GM12891 (cell line): ENCODE data around the gene COQ4.

Source experiments
- POLR2A ChIP-seq: IDR thresholded peaks from 2 replicates; pipeline ENCODE4 v1.6.1; 2011; ENCODE audit warnings: low read depth, low read length, control low read depth
- POLR2AphosphoS5 ChIP-seq: IDR thresholded peaks from 2 replicates; pipeline ENCODE4 v1.6.1; 2011; ENCODE audit warnings: low read depth, low read length, control low read depth
- SPI1 ChIP-seq: IDR thresholded peaks from 2 replicates; pipeline ENCODE4 v1.6.1; 2011; ENCODE audit warnings: low read depth, low read length, control low read depth
- TAF1 ChIP-seq: IDR thresholded peaks from 2 replicates; pipeline ENCODE4 v1.6.1; 2011; ENCODE audit warnings: low read depth, low read length, control low read depth

DNA sequence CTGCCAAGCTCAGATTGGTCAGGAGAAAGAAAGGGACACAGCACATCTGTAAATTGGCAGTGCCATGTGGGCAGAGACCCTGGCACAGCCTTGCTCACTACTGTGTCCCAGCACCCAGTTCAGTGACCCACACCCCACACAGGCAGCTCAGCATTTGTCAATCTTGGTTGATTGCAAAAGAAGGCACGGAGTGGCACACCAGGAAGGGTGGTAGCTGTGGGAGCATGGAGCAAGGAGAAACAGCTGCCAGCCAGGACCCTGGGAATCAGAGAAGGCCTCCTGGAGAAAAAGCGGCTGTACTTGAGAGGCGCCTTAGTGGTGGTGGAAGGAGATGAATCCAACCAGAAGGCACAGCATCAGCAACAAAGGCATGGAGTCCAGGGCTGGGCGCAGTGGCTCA is 21.2 kb downstream of the COQ4 start:
- no peak for TF ChIP-seq POLR2AphosphoS5
- no peak for TF ChIP-seq POLR2A
- TF ChIP-seq SPI1: no peak
- TF ChIP-seq TAF1: no peak
